ENCODE data around the gene BDKRB2.

BDKRB2 gene

DNA sequence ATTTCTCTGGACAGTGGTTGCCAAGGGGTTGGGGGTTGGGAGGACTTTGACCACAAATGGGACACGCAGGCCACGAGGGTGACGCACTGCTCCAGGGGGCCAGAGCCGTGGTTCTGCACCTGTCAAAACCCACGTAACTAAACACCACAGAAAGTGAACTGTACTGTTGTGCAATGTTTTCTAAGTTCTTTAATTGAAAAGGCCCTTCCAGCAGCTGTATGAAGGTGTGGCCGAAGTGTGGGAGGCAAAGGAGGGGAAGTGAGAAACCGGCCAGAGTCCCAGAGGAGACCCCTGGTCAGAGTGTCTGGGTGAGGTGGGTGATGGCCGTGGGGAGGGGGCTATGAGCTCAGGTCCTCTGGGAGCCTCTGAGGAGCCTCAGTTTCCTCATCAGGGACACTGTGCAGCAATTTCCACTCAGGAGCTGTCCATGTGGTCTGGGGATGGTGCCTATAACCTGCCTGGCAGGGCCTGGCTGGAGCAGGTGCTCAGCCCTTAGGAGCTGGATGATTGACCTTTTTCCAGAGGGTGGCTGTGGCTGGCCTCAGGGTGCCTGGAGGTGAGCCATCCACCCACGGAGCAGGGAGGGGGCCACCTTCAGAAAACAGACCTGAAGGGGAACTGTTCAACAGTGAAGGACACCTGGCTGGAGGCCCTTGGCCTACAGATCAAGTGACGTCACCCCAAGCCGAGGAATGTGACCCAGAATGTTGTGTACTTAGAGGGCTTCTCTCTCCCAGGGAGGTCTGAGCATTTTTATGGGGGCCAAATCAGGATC, 9.8 kb upstream of the BDKRB2 start:
- Histone ChIP-seq H3K27me3 (ENCODE audit: low read depth, low read length) (0 out of 2 replicates have a peak, but pooled peaks cover 3% of the 10 kb centered on the region), H2AFZ (ENCODE audit: low read depth, low read length) (no peak overlapping the region), H3K4me2 (ENCODE audit: low read length) (no peak overlapping the region), H3K9ac (ENCODE audit: low read length) (no peak overlapping the region), H4K20me1 (ENCODE audit: insufficient read depth, low read length) (no peaks in the 10 kb centered on the region), H3K36me3 (replicated peaks; ENCODE audit: low read depth, low read length) (no peaks in the 10 kb centered on the region), H3K4me1 (ENCODE audit: low read length) (peaks cover 11% of the 10 kb centered on the region; the same call in 1 of the 2 replicates), H3K27ac (ENCODE audit: low read length) (no peak overlapping the region), H3K9me3 (ENCODE audit: insufficient read depth, low read length) (no peaks in the 10 kb centered on the region), H3K79me2 (ENCODE audit: low read length) (no peaks in the 10 kb centered on the region), H3K4me3 (ENCODE audit: low read length) (no peak overlapping the region)
- TF ChIP-seq EZH2phosphoT487 (IDR thresholded peaks at IDR 0.05; ENCODE audit: low read depth), result no peak
- TF ChIP-seq, protein P1, sequence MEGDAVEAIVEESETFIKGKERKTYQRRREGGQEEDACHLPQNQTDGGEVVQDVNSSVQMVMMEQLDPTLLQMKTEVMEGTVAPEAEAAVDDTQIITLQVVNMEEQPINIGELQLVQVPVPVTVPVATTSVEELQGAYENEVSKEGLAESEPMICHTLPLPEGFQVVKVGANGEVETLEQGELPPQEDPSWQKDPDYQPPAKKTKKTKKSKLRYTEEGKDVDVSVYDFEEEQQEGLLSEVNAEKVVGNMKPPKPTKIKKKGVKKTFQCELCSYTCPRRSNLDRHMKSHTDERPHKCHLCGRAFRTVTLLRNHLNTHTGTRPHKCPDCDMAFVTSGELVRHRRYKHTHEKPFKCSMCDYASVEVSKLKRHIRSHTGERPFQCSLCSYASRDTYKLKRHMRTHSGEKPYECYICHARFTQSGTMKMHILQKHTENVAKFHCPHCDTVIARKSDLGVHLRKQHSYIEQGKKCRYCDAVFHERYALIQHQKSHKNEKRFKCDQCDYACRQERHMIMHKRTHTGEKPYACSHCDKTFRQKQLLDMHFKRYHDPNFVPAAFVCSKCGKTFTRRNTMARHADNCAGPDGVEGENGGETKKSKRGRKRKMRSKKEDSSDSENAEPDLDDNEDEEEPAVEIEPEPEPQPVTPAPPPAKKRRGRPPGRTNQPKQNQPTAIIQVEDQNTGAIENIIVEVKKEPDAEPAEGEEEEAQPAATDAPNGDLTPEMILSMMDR (IDR thresholded peaks at IDR 0.05; ENCODE audit: low read depth, low read length), result no peak

DNA sequence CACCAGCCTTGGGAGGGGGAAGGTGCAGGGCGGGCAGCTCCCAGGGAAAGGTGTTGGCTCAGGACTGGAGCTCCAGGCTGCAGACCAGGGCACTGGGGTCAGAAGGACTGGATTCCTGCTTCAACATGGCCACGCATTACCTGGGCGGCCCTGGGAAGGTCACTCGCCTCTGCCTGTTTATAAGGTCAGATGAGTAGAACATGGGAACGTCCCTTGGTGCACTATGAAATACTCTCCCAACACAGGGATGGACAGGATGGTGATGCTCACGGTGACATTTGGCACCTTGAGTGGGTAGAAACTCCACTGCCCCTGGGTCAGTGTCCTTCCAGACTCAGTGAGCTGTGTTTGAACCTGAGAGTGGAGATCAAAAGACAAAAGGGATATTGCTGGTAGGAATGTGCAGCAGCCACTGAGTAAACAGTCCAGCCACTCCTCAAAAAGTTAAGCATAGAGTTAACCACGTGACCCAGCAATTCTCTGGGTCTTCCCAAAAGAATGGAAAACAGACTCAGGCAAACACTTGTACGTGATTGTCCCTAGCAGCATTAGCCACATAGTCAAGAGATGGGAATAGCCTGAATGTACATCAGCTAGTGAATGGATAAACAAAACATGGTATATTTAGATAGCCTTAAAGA, 9.1 kb upstream of the BDKRB2 start:
- H4K20me1 ChIP-seq (ENCODE audit: insufficient read depth, low read length), result no peaks in the 10 kb centered on the region
- H3K27ac ChIP-seq (ENCODE audit: low read length), result no peak overlapping the region
- no peak overlapping the region for H3K9ac ChIP-seq (ENCODE audit: low read length)
- no peaks in the 10 kb centered on the region for H3K36me3 ChIP-seq (replicated peaks; ENCODE audit: low read depth, low read length)
- TF ChIP-seq, protein P1 (IDR thresholded peaks at IDR 0.05; ENCODE audit: low read depth, low read length), result no peak
- TF ChIP-seq EZH2phosphoT487 (IDR thresholded peaks at IDR 0.05; ENCODE audit: low read depth), result no peak
- no peaks in the 10 kb centered on the region for H3K9me3 ChIP-seq (ENCODE audit: insufficient read depth, low read length)
- no peak overlapping the region for H3K4me2 ChIP-seq (ENCODE audit: low read length)
- no peak overlapping the region for H3K4me3 ChIP-seq (ENCODE audit: low read length)
- no peaks in the 10 kb centered on the region for H3K79me2 ChIP-seq (ENCODE audit: low read length)
- 0 out of 2 replicates have a peak, but pooled peaks cover 3% of the 10 kb centered on the region for H3K27me3 ChIP-seq (ENCODE audit: low read depth, low read length)
- no peak overlapping the region for H2AFZ ChIP-seq (ENCODE audit: low read depth, low read length)
- H3K4me1 ChIP-seq (ENCODE audit: low read length), result peaks cover 11% of the 10 kb centered on the region; the same call in 1 of the 2 replicates

DNA sequence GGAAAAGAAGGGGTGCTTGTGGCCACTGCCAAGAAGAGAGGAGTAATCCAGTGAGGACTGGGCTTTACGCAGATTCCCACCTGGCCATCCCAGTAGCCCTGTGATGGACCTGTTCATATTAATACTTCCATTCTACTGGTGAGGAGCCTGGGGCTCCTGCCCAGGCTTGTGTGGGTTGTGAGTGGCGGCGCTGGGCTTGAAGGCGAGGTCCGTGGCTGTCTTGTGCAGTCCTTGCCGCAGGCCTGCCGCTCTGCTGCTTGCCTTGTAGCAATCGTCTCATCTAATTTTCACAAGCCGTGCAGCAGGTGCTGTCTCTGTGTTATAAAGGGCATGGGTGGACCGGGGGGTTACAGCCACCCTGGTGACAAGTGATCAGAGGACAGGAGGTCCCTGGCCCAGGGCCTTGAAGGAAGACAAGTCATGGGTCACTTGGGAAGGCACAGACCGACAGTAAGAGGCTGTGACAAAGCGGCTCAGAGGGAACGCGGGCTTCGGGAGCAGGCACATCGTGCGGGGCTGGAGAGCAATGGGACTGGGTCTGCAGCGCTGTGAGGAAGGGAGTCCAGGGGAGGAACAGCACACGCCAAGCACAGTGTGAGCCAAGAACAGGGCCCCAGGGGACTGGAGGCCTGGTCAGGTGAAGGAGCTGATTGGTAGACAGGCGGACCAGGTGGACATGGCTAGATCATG, 7.3 kb upstream of the BDKRB2 start:
- H3K36me3 ChIP-seq (replicated peaks; ENCODE audit: low read depth, low read length), result no peaks in the 10 kb centered on the region
- H3K4me2 ChIP-seq (ENCODE audit: low read length), result no peak overlapping the region
- no peak overlapping the region for H3K4me3 ChIP-seq (ENCODE audit: low read length)
- H2AFZ ChIP-seq (ENCODE audit: low read depth, low read length), result no peak overlapping the region
- H3K4me1 ChIP-seq (ENCODE audit: low read length), result peaks cover 11% of the 10 kb centered on the region; the same call in 1 of the 2 replicates
- H3K27ac ChIP-seq (ENCODE audit: low read length), result no peak overlapping the region
- no peaks in the 10 kb centered on the region for H3K79me2 ChIP-seq (ENCODE audit: low read length)
- 0 out of 2 replicates have a peak, but pooled peaks cover 3% of the 10 kb centered on the region for H3K27me3 ChIP-seq (ENCODE audit: low read depth, low read length)
- no peak overlapping the region for H3K9ac ChIP-seq (ENCODE audit: low read length)
- TF ChIP-seq EZH2phosphoT487 (IDR thresholded peaks at IDR 0.05; ENCODE audit: low read depth), result no peak
- TF ChIP-seq, protein P1 (IDR thresholded peaks at IDR 0.05; ENCODE audit: low read depth, low read length), result no peak
- no peaks in the 10 kb centered on the region for H3K9me3 ChIP-seq (ENCODE audit: insufficient read depth, low read length)
- H4K20me1 ChIP-seq (ENCODE audit: insufficient read depth, low read length), result no peaks in the 10 kb centered on the region

DNA sequence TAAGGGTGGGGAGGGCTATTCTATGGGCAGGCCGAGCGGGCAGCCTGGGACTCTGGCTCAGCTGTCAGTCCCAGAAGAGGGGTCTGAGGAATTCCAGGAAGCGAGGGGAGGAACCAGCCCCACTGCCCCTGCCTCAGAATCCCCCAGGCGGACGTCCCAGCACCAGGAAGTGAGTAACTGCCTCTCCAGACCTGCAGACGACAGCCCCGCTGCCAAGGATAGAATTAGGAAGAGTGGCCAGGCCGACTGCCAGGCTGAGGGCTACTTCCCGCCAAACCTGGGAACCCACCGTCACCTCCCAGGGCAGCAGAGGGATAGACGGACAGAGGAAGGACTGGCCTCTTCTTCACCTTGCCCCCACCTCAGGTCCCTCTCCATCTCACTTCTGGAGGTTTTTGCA, 6.7 kb upstream of the BDKRB2 start:
- Histone ChIP-seq H3K9me3 (ENCODE audit: insufficient read depth, low read length) (no peaks in the 10 kb centered on the region), H3K4me1 (ENCODE audit: low read length) (peaks cover 11% of the 10 kb centered on the region; the same call in 1 of the 2 replicates), H3K27me3 (ENCODE audit: low read depth, low read length) (0 out of 2 replicates have a peak, but pooled peaks cover 3% of the 10 kb centered on the region), H3K9ac (ENCODE audit: low read length) (no peak overlapping the region), H3K27ac (ENCODE audit: low read length) (no peak overlapping the region), H3K4me2 (ENCODE audit: low read length) (peak overlapping the region; percentile 76), H3K4me3 (ENCODE audit: low read length) (peak overlapping the region; percentile 63; the same call in 1 of the 2 replicates), H2AFZ (ENCODE audit: low read depth, low read length) (no peak overlapping the region), H3K36me3 (replicated peaks; ENCODE audit: low read depth, low read length) (no peaks in the 10 kb centered on the region), H4K20me1 (ENCODE audit: insufficient read depth, low read length) (no peaks in the 10 kb centered on the region), H3K79me2 (ENCODE audit: low read length) (no peaks in the 10 kb centered on the region)
- TF ChIP-seq EZH2phosphoT487 (IDR thresholded peaks at IDR 0.05; ENCODE audit: low read depth), result no peak
- TF ChIP-seq, protein P1 (IDR thresholded peaks at IDR 0.05; ENCODE audit: low read depth, low read length), result no peak

Measured in OCI-LY3 (cell line).